ENCODE results near the gene CENPP.

CENPP gene

GRCh38 chr9:92514635-92515034 lies 188.9 kb downstream of the CENPP start:
- H3K4me2 ChIP-seq (ENCODE audit: low read length), result no peak overlapping the region
- H3K4me1 ChIP-seq (ENCODE audit: low read length), result peaks cover 7% of the 10 kb centered on the region
- no peaks in the 10 kb centered on the region for H3K79me2 ChIP-seq (ENCODE audit: low read length)
- no peaks in the 10 kb centered on the region for H3K36me3 ChIP-seq (replicated peaks; ENCODE audit: low read depth, low read length)
- H3K9ac ChIP-seq (ENCODE audit: low read length), result no peak overlapping the region
- TF ChIP-seq CTCF (IDR thresholded peaks at IDR 0.05; ENCODE audit: low read depth, low read length) (no peak), EZH2phosphoT487 (IDR thresholded peaks at IDR 0.05; ENCODE audit: low read depth) (no peak)
- no peak overlapping the region for H3K27ac ChIP-seq (ENCODE audit: low read length)
- H3K4me3 ChIP-seq (ENCODE audit: low read length), result no peak overlapping the region
- no peak overlapping the region for H2AFZ ChIP-seq (ENCODE audit: low read depth, low read length)
- no peaks in the 10 kb centered on the region for H3K27me3 ChIP-seq (ENCODE audit: low read depth, low read length)
- H4K20me1 ChIP-seq (ENCODE audit: insufficient read depth, low read length), result no peaks in the 10 kb centered on the region
- no peaks in the 10 kb centered on the region for H3K9me3 ChIP-seq (ENCODE audit: insufficient read depth, low read length)

- Histone ChIP-seq H3K9me3 (ENCODE audit: insufficient read depth, low read length) (no peaks in the 10 kb centered on the region), H3K79me2 (ENCODE audit: low read length) (no peaks in the 10 kb centered on the region), H4K20me1 (ENCODE audit: insufficient read depth, low read length) (no peaks in the 10 kb centered on the region), H2AFZ (ENCODE audit: low read depth, low read length) (no peak overlapping the region), H3K27me3 (ENCODE audit: low read depth, low read length) (no peaks in the 10 kb centered on the region), H3K27ac (ENCODE audit: low read length) (no peak overlapping the region), H3K4me1 (ENCODE audit: low read length) (no peaks in the 10 kb centered on the region), H3K9ac (ENCODE audit: low read length) (no peak overlapping the region), H3K36me3 (replicated peaks; ENCODE audit: low read depth, low read length) (no peaks in the 10 kb centered on the region), H3K4me3 (ENCODE audit: low read length) (no peak overlapping the region), H3K4me2 (ENCODE audit: low read length) (no peak overlapping the region)
- TF ChIP-seq CTCF (IDR thresholded peaks at IDR 0.05; ENCODE audit: low read depth, low read length), result no peak
- no peak for TF ChIP-seq EZH2phosphoT487 (IDR thresholded peaks at IDR 0.05; ENCODE audit: low read depth)
Observed at GRCh38 chr9:92516521-92516920, 190.8 kb downstream of the CENPP start.

- no peak for TF ChIP-seq CTCF (IDR thresholded peaks at IDR 0.05; ENCODE audit: low read depth, low read length)
- no peak for TF ChIP-seq EZH2phosphoT487 (IDR thresholded peaks at IDR 0.05; ENCODE audit: low read depth)
- no peaks in the 10 kb centered on the region for H4K20me1 ChIP-seq (ENCODE audit: insufficient read depth, low read length)
- no peaks in the 10 kb centered on the region for H3K79me2 ChIP-seq (ENCODE audit: low read length)
- no peaks in the 10 kb centered on the region for H3K4me1 ChIP-seq (ENCODE audit: low read length)
- H3K27me3 ChIP-seq (ENCODE audit: low read depth, low read length), result no peaks in the 10 kb centered on the region
- H2AFZ ChIP-seq (ENCODE audit: low read depth, low read length), result no peak overlapping the region
- H3K4me3 ChIP-seq (ENCODE audit: low read length), result no peak overlapping the region
- H3K9me3 ChIP-seq (ENCODE audit: insufficient read depth, low read length), result no peaks in the 10 kb centered on the region
- H3K4me2 ChIP-seq (ENCODE audit: low read length), result no peak overlapping the region
- no peaks in the 10 kb centered on the region for H3K36me3 ChIP-seq (replicated peaks; ENCODE audit: low read depth, low read length)
- no peak overlapping the region for H3K9ac ChIP-seq (ENCODE audit: low read length)
- H3K27ac ChIP-seq (ENCODE audit: low read length), result no peak overlapping the region
Observed at GRCh38 chr9:92517046-92517445, 191.3 kb downstream of the CENPP start.

- Histone ChIP-seq H3K36me3 (replicated peaks; ENCODE audit: low read depth, low read length) (no peaks in the 10 kb centered on the region), H3K9me3 (ENCODE audit: insufficient read depth, low read length) (no peaks in the 10 kb centered on the region), H3K9ac (ENCODE audit: low read length) (no peak overlapping the region), H3K4me1 (ENCODE audit: low read length) (no peaks in the 10 kb centered on the region), H3K4me2 (ENCODE audit: low read length) (no peak overlapping the region), H3K4me3 (ENCODE audit: low read length) (no peak overlapping the region), H2AFZ (ENCODE audit: low read depth, low read length) (no peak overlapping the region), H3K79me2 (ENCODE audit: low read length) (no peaks in the 10 kb centered on the region), H3K27me3 (ENCODE audit: low read depth, low read length) (no peaks in the 10 kb centered on the region), H4K20me1 (ENCODE audit: insufficient read depth, low read length) (no peaks in the 10 kb centered on the region), H3K27ac (ENCODE audit: low read length) (no peak overlapping the region)
- TF ChIP-seq CTCF (IDR thresholded peaks at IDR 0.05; ENCODE audit: low read depth, low read length), result no peak
- TF ChIP-seq EZH2phosphoT487 (IDR thresholded peaks at IDR 0.05; ENCODE audit: low read depth), result no peak
Observed at GRCh38 chr9:92518199-92518598, 192.4 kb downstream of the CENPP start.
